SK-N-MC (cell line): Measurements from ENCODE around the gene HNRNPDL.

Experiments
- EZH2 ChIP-seq: fragments of 200-600 bp; sonication (generic); IDR thresholded peaks from one replicate; pipeline ENCODE4 v1.6.1; 2017; ENCODE audit warnings: antibody characterized with exemption
- POLR2AphosphoS5 ChIP-seq: IDR thresholded peaks from 2 replicates; pipeline ENCODE4 v1.6.1; 2012; ENCODE audit warnings: mild to moderate bottlenecking, low read depth, low read length, borderline replicate concordance

GRCh38 chr4:82428969-82429727, 1.1 kb downstream of the HNRNPDL start:
- TF ChIP-seq EZH2 (no peak), POLR2AphosphoS5 (peak; percentile 98)
